GM13977 (cell line): ENCODE measurements around the gene CCDC88B.

Experiments used
- DNase-seq: peaks from one replicate; pipeline ENCODE4 v3.0.0; 2012; ENCODE audit warnings: low spot score
- CTCF ChIP-seq: IDR thresholded peaks from 2 replicates; pipeline ENCODE4 v1.5.1; 2012; ENCODE audit warnings: mild to moderate bottlenecking, control low read depth; ENCODE audit not compliant: insufficient read depth; ENCODE audit errors: extremely low read depth, missing control alignments
- in situ Hi-C: fragments of 300-500 bp; cut with MboI; formaldehyde crosslinking; loops from one replicate; pipeline ENCODE4 v1.12.0; 2022; ENCODE audit warnings: low sequenced_read_pairs, low pct_unique_long_range_greater_than_20kb, mixed read lengths, inconsistent platforms; ENCODE audit not compliant: unreplicated experiment

CCDC88B gene

DNA sequence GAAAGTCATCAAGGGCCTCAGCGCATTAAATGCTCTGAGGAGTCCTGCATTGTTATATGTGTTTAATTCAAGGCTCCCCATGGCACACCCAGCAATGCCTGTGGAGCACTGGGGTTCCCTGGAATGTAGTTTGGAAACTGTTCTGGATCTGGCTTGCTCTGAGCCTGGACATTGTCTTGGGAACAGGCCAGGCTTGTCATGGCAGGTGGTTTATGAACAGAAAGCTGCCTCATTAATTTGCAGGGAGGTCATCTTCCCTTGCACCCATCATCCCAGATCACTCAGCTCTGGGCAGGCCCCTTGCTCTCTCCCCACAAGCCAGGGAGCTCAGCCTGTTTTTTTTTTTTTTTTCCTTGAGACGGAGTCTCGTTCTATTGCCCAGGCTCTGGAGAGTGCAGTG lies 51.8 kb downstream of the CCDC88B start:
- no peak for DNase-seq
- no peak for TF ChIP-seq CTCF
- in situ Hi-C loops: no loop called here

DNA sequence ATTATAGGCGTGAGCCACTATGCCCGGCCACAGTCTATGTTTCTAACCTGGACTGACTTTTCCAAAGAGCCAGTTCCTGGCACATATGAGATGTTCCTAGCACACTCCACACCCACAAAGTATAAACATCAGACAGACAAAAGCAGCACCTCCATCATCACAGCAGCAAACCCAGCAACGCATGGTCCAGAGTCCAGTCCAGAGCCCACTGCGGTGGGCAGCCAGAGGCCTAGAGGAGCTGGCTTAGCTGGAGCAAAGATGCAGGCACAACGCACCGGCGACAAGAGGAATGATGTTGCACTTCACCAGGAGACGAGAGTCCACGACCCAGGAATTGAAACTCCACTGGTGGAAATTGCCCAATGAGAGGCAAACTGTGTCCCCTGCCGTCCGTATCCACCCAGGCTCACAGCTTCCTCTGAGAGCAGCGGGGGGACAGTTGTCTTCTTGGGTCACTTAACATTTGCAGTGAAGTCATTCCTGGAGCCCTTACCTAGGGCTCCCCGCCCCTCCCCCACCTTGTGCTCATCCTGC lies 55.6 kb downstream of the CCDC88B start:
- DNase-seq: no peak
- in situ Hi-C loops: no loop called here
- no peak for TF ChIP-seq CTCF

DNA sequence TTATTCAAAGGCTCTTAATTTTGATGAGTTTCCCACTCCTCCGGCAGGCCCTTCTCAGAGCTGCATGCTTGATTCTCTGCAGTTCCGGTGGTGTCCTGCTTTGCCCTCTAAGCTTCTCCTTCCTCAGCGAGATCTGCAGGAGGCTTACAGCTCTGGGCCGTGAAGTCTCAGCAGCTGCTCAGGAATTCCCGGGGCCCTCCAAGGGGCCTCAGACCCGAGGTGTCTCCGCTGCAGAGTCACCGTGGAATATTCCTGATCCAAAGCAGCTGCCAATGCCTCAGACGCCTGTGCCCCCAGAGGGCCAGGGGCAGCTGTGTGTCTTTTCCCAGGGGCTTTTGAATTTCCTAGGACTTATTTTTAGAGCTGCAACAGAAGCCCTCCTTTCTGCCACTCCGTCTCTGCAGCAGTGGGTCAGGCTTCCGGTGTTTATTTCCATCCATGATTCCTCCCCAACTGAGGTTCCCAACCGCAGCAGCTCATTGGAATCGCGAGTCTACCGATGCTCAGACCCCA lies 56.1 kb downstream of the CCDC88B start:
- TF ChIP-seq CTCF: no peak
- DNase-seq: no peak
- in situ Hi-C loops: no loop called here

DNA sequence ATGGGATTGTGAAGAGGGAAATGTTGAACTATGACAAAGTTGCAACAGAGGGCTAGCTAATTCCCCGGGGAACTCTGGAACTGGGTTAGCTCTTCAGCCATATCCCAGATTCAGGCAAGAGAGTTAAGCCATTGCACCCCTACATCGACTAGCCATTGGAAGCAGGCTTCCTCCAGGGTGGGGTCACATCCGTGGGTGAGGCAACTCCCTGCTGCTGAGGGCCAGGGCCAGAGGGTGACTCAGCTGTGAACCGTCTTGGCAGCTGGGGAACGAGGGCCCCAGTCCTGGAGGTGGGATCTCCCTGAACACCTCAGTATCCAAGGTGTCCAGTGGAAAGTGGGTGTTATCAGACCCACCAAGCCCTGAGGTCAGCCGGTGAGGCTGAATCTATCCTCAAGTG lies 60.1 kb downstream of the CCDC88B start:
- in situ Hi-C loops: no loop called here
- no peak for TF ChIP-seq CTCF
- DNase-seq: no peak

DNA sequence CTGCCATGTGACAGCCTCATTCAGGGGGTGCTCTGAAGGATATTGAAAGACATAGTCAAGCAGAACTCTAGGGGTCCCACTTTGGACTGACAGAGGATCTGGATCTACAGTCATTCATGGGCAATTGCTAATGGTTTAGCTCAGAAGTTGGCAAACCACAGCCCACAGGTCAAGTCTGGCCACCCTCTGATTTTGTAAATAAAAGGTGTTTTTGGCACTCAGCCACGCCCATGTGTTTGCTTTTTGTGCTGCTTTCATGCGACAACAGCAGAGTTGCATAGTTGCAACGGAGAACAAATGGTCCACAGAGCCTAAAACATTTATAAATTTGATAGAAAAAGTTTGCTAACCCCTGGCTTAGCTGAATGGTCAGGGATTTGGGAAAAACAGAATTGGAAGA lies 60.7 kb downstream of the CCDC88B start:
- in situ Hi-C loops: no loop called here
- TF ChIP-seq CTCF: no peak

DNA sequence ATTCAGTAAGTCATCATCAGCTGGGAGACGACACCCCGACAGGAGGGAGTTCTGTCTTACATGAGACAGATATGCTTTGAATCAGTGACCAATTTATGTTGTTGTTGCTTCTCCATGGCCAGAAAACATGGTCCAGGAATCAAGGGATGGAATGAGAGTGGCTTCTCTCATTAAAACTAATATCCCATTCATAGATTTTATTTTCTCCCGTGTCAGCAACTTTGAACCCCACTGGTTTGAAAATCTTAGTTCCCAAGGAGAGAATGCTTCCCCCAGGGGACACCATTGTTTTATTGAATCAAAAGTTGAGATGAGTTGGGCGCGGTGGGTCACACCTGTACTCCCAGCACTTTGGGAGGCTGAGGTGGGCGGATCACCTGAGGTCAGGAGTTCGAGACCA lies 61.8 kb downstream of the CCDC88B start:
- in situ Hi-C loops: no loop called here
- no peak for DNase-seq
- no peak for TF ChIP-seq CTCF

More for the DNA sequence above, 60.7 kb downstream of the CCDC88B start:
- DNase-seq: no peak

- in situ Hi-C loops: no loop called here
- DNase-seq: no peak
Measured at GRCh38 chr11:64403106-64403505, 63.1 kb downstream of the CCDC88B start.

More at GRCh38 chr11:64403106-64403505, 63.1 kb downstream of the CCDC88B start:
- TF ChIP-seq CTCF: no peak
